ENCODE data around the gene ADD2.
"Not testable (repeated sequence)": the region's sequence is repeated elsewhere in the genome, so short reads cannot be mapped to it uniquely, and the experiment has no call there.

ADD2 gene

DNA sequence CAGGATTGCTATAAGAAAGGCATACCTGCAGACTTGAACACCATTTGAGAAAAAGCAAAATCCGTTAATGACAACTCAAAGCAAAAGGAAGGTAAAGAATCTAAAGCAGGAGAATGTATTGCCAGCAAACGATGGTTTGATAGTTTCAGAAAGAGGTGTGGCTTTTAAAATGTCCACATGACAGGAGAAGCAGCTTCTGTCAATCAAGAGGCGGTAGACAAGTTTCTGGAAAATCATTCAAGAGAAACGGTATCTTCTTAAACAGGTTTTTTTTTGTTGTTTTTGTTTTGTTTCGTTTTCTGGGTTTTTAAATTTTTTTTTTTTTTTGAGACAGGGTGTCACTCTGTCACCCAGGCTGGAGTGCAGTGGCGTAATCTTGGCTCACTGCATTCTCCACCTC is 38.6 kb upstream of the ADD2 start:
- DNase-seq (ENCODE audit: low read depth) = no peak
- TF ChIP-seq, protein P1, sequence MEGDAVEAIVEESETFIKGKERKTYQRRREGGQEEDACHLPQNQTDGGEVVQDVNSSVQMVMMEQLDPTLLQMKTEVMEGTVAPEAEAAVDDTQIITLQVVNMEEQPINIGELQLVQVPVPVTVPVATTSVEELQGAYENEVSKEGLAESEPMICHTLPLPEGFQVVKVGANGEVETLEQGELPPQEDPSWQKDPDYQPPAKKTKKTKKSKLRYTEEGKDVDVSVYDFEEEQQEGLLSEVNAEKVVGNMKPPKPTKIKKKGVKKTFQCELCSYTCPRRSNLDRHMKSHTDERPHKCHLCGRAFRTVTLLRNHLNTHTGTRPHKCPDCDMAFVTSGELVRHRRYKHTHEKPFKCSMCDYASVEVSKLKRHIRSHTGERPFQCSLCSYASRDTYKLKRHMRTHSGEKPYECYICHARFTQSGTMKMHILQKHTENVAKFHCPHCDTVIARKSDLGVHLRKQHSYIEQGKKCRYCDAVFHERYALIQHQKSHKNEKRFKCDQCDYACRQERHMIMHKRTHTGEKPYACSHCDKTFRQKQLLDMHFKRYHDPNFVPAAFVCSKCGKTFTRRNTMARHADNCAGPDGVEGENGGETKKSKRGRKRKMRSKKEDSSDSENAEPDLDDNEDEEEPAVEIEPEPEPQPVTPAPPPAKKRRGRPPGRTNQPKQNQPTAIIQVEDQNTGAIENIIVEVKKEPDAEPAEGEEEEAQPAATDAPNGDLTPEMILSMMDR (IDR thresholded peaks at IDR 0.05; ENCODE audit: control insufficient read depth, insufficient read depth, low read depth, low read length, missing control alignments) = no peak
- no peak overlapping the region for H3K4me3 ChIP-seq (ENCODE audit: control insufficient read depth, low read depth, low read length)

DNA sequence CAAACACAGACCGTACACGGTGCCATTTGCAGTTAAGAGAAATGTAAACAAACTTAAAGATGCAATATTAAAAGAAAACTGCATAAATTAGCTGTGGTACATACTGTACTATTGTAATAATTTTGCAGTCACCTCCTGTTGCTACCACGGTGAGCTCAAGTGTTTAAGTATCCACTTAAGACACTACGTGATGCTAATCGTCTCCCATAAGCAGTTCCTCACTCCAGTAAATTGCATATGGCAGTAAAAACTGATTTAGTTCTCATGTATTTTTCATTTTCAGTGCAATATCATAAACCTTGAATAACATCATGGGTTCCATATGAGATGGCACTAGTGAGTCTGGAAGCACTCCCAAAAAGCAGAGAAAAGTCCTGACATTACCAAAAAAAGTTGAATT is 38.0 kb upstream of the ADD2 start:
- no peak overlapping the region for H3K4me3 ChIP-seq (ENCODE audit: control insufficient read depth, low read depth, low read length)
- TF ChIP-seq, protein P1 (IDR thresholded peaks at IDR 0.05; ENCODE audit: control insufficient read depth, insufficient read depth, low read depth, low read length, missing control alignments) = no peak
- no peak for DNase-seq (ENCODE audit: low read depth)

DNA sequence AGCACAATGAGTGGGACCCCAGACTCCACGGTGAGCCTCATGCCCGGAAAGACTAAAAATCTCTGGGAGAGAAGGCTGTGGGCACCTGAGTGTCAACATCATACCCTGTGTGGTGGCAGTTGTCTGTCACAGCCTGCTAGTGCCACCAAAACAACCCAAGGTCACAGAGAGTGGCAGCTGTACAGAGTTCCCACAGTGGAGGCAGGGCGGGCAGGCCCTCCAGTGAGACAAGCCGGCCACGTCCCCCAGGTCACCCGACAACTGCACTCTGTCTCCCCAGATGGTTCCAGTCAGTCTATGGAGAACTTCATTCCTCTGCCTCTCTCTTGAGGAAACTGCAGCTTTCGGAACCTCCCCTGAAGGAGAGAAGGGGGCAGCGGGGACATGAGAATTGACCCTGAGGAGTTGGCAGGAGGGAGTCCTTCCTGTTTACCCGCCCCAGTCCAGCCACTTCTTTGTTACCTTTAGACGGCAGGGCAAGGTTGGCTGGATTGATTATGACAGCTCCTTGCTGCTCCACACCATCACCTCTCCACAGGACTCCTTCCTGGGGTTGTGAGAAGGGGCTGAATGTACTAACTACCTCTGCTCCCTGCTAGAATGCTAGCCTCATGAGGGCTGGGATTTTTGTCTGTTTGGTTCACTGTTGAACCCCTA is 33.7 kb upstream of the ADD2 start:
- TF ChIP-seq, protein P1 (IDR thresholded peaks at IDR 0.05; ENCODE audit: control insufficient read depth, insufficient read depth, low read depth, low read length, missing control alignments) = no peak
- DNase-seq (ENCODE audit: low read depth) = no peak
- H3K4me3 ChIP-seq (ENCODE audit: control insufficient read depth, low read depth, low read length) = no peak overlapping the region

DNA sequence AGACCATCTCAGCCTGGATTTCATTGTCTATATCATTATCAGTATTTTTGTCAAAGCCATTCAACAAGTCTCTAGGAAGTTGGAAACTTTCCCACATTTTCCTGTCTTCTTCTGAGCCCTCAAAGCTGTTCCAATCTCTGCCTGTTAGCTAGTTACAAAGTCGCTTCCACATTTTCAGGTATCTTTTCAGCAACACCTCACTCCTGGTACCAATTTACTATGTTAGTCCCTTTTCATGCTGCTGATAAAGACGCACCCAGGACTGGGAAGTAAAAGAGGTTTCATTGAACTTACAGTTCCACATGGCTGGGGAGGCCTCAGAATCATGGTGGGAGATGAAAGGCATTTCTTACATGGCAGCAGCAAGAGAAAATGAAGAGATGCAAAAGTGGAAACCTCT is 31.7 kb upstream of the ADD2 start:
- TF ChIP-seq, protein P1 (IDR thresholded peaks at IDR 0.05; ENCODE audit: control insufficient read depth, insufficient read depth, low read depth, low read length, missing control alignments) = no peak
- no peak for DNase-seq (ENCODE audit: low read depth)
- no peak overlapping the region for H3K4me3 ChIP-seq (ENCODE audit: control insufficient read depth, low read depth, low read length)

DNA sequence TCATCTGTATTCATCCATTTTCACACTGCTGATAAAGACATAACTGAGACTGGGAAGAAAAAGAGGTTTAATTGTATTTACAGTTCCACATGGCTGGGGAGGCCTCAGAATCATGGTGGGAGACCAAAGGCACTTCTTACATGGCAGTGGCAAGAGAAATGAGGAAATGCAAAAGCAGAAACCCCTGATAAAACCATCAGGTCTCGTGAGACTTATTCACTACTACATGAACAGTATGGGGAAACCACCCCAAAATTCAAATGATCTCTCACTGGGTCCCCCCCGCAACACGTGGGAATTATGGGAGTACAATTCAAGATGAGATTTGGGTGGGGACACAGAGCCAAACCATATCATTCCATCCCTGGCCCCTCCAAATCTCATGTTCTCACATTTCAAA is 30.0 kb upstream of the ADD2 start:
- DNase-seq (ENCODE audit: low read depth); H3K4me3 ChIP-seq (ENCODE audit: control insufficient read depth, low read depth, low read length): not testable (repeated sequence)

DNA sequence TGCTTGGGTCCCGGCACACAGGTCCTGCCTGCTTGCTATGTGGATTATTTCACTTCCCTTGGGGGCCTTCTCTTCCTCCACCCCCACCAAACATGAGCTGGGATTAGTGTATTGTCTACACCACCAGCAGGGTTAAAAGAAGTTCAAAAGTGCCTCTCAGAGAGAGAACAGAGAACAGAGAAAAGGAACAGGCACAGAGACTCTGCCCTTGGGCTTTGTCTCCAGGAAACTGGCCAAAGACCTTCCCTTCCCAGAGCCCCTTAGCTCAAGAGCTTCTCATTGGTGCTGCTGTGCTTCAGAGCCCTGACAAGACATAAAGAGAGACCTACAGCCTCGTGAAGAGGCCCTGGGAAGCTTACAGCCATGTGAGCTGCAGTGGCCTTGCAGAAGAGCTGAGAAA is 29.5 kb upstream of the ADD2 start:
- DNase-seq (ENCODE audit: low read depth) = no peak
- TF ChIP-seq, protein P1 (IDR thresholded peaks at IDR 0.05; ENCODE audit: control insufficient read depth, insufficient read depth, low read depth, low read length, missing control alignments) = no peak
- H3K4me3 ChIP-seq (ENCODE audit: control insufficient read depth, low read depth, low read length) = no peak overlapping the region

DNA sequence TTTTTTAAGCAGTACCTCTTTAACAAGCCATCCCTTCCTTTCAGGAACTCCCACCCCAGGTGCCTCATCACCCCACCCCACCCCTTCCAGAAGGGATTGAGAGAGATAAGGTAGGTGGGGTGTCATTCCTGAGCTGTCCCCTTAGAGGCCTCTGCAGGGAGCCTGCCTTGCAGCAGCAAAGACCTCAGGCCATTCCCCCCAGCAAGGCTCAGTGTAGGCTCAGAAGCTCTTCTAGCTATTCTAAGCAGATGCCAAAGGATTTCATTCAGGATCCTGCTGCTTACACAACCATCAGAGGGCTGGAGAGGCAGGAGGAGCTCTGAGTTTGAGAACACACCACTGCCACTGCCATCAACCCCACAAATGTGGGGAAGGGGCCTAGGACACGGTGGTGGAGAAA is 28.3 kb upstream of the ADD2 start:
- DNase-seq (ENCODE audit: low read depth) = no peak
- TF ChIP-seq, protein P1 (IDR thresholded peaks at IDR 0.05; ENCODE audit: control insufficient read depth, insufficient read depth, low read depth, low read length, missing control alignments) = no peak
- H3K4me3 ChIP-seq (ENCODE audit: control insufficient read depth, low read depth, low read length) = no peak overlapping the region
